Spleen (tissue), 11 donors: ENCODE results near the gene ENOX1. TPM values are rescaled to one million over a fixed set of nuclear protein-coding genes. Genes with fewer than 3 reads are reported as not detected.

Experiments used
- DNase-seq: peaks from one replicate; pipeline ENCODE4 v3.0.0-alpha.2; 2020
- H3K27ac ChIP-seq, 8 donors: fragments of 200-600 bp; sonication (generic) in 7 of 8; 1 replicate in 4 of 8; 2 replicates in 4 of 8; pipeline versions ENCODE4 v1.5.0 to v1.8.0; 2016 to 2021; ENCODE audit warnings: inconsistent platforms in 4 of 8, mild to moderate bottlenecking in 4 of 8, moderate library complexity in 1 of 8
- H3K27me3 ChIP-seq, 7 donors: fragments of 200-600 bp; sonication (generic) in 6 of 7; replicated peaks in 1 of 7; 1 replicate in 4 of 7; 2 replicates in 3 of 7; pipeline versions ENCODE4 v1.5.0 to v1.8.0; 2016 to 2021; ENCODE audit warnings: inconsistent platforms in 3 of 7, mild to moderate bottlenecking in 1 of 7
- H3K36me3 ChIP-seq, 6 donors: fragments of 200-600 bp; sonication (generic) in 5 of 6; 1 replicate in 4 of 6; 2 replicates in 2 of 6; pipeline versions ENCODE4 v1.5.0 to v1.8.0; 2016 to 2021; ENCODE audit warnings: inconsistent platforms in 2 of 6
- H3K4me1 ChIP-seq, 6 donors: fragments of 200-600 bp; sonication (generic) in 5 of 6; 1 replicate in 3 of 6; 2 replicates in 3 of 6; pipeline versions ENCODE4 v1.5.0 to v1.8.0; 2016 to 2021; ENCODE audit warnings: inconsistent platforms in 3 of 6
- H3K4me3 ChIP-seq, 8 donors: fragments of 200-600 bp; sonication (generic) in 7 of 8; 1 replicate in 4 of 8; 2 replicates in 4 of 8; pipeline versions ENCODE4 v1.5.0 to v1.8.0; 2016 to 2021; ENCODE audit warnings: inconsistent platforms in 4 of 8, mild to moderate bottlenecking in 4 of 8, moderate library complexity in 2 of 8
- H3K9me3 ChIP-seq, 8 donors: fragments of 200-600 bp; sonication (generic) in 7 of 8; 1 replicate in 4 of 8; 2 replicates in 4 of 8; pipeline versions ENCODE4 v1.5.0 to v1.8.0; 2016 to 2021; ENCODE audit warnings: inconsistent platforms in 4 of 8
- POLR2A ChIP-seq, 3 donors: fragments of 450-650 bp; IDR thresholded peaks; one replicate each; pipeline ENCODE4 v1.5.1; 2017; ENCODE audit warnings: antibody characterized with exemption in 3 of 3, mild to moderate bottlenecking in 1 of 3
- POLR2AphosphoS5 ChIP-seq, 3 donors: sonication (generic); formaldehyde crosslinking; IDR thresholded peaks; one replicate each; pipeline ENCODE4 v1.5.1; 2017; ENCODE audit warnings: antibody characterized with exemption in 3 of 3
- WGBS, 5 donors: extraction: QIAGEN DNeasy Blood & Tissue Kit in 3 of 5; methylation state at CpG; one replicate each; pipeline versions ENCODE4 v1.1.5 to v1.1.7; 2013 to 2018; 5-methylcytosine and 5-hydroxymethylcytosine counted together
- intact Hi-C: fragments of 100-400 bp; cut with DNase I; formaldehyde crosslinking; loops from one replicate; pipeline ENCODE4 v1.15.0; 2023; ENCODE audit warnings: low total_unique reads
- polyA plus RNA-seq, 3 donors: library from polyadenylated mRNA; stranded (reverse); fragments of 200-250 nt; gene quantifications; one replicate each; pipeline ENCODE4 v1.2.1, GENCODE V29; 2013
- total RNA-seq, 7 donors: library from RNA; depleted of rRNA in 3 of 7; stranded (reverse); fragments of >200 nt in 3 of 7; fragmentation: NEBNext Ultra II Directional in 4 of 7; extraction: Animal tissue kit (Norgen Biotek cat#: 25700) in 4 of 7; gene quantifications; one replicate each; pipeline versions ENCODE4 v1.1.0 to v1.2.1, GENCODE V29; 2016 to 2021
- TF ChIP-seq, protein P1 (sequence below), 11 experiments: fragments of 200-600 bp in 7 of 11; fragments of 450-650 bp in 4 of 11; sonication (generic) in 4 of 11; IDR thresholded peaks in 8 of 11; conservative IDR thresholded peaks in 3 of 11; 1 replicate in 7 of 11; 2 replicates in 4 of 11; pipeline versions ENCODE4 v1.4.0 to v1.8.0; 2016 to 2021; ENCODE audit warnings: antibody characterized with exemption in 11 of 11, inconsistent platforms in 4 of 11, mild to moderate bottlenecking in 1 of 11
- donor health status: healthy with polysubstance abuse.
- donor health status: DM: no; HTN: no; CAD: no; lungs with moderate emphysema.
- donor health status: DM: no; HTN: no; CAD: no.
- donor health status: Bipolar disorder and iron deficiency.
- donor health status: healthy.
- donor health status: DM: no; HTN: no; CAD: no.
- donor health status: DM: yes; HTN: yes; CAD: no.

The ENOX1 gene
- total and polyA plus RNA-seq, 10 donors = 0.42 to 1.3 (median 0.54) TPM; not detected in 1

DNA sequence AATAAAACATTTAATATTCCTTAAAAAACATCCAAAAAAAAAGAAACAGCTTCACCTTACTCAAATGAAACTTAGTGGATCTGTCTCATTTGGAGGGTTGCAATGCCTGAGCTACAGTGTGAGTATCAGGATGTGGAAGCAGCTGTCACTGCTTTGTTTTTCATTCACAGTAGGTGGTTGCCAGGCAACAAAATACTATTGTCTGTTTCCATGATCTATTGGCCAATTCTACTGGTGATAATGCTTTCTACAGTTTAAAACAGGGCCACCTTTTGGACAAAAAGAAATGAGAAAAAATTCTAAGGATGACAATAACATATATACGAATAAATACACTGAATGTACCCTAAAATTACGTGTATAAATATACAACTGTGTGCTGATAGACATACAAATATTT, 3.0 kb downstream of the ENOX1 start:
- Histone ChIP-seq H3K9me3 (no peaks in the 10 kb centered on the region), H3K4me1 (peaks cover 18 to 34% (median 27%) of the 10 kb centered on the region in 6 donors), H3K27me3 (peaks cover 0 to 40% (median 21%) of the 10 kb centered on the region in 7 donors), H3K27ac (no peak overlapping the region), H3K4me3 (no peak overlapping the region), H3K36me3 (no peaks in the 10 kb centered on the region)
- DNase-seq = no peak
- TF ChIP-seq POLR2A (IDR thresholded peaks at IDR 0.05) (no peak), POLR2AphosphoS5 (IDR thresholded peaks at IDR 0.05) (no peak)
- TF ChIP-seq, protein P1, sequence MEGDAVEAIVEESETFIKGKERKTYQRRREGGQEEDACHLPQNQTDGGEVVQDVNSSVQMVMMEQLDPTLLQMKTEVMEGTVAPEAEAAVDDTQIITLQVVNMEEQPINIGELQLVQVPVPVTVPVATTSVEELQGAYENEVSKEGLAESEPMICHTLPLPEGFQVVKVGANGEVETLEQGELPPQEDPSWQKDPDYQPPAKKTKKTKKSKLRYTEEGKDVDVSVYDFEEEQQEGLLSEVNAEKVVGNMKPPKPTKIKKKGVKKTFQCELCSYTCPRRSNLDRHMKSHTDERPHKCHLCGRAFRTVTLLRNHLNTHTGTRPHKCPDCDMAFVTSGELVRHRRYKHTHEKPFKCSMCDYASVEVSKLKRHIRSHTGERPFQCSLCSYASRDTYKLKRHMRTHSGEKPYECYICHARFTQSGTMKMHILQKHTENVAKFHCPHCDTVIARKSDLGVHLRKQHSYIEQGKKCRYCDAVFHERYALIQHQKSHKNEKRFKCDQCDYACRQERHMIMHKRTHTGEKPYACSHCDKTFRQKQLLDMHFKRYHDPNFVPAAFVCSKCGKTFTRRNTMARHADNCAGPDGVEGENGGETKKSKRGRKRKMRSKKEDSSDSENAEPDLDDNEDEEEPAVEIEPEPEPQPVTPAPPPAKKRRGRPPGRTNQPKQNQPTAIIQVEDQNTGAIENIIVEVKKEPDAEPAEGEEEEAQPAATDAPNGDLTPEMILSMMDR (IDR thresholded peaks at IDR 0.05 in 8 of 11, conservative IDR thresholded peaks at IDR 0.05 in 3 of 11) = no peak
- intact Hi-C loops = no loop called here
- WGBS, 5 donors = 89 to 94% (median 92%) methylated on average over 2 of the region's 2 CpGs

GRCh38 chr13:43782686-43783085, 4.1 kb downstream of the ENOX1 start:
- no peaks in the 10 kb centered on the region for H3K9me3 ChIP-seq
- no peak overlapping the region for H3K4me3 ChIP-seq
- no peak for DNase-seq
- H3K27me3 ChIP-seq = peaks cover 0 to 28% (median 20%) of the 10 kb centered on the region in 7 donors
- TF ChIP-seq POLR2AphosphoS5 (IDR thresholded peaks at IDR 0.05) (no peak), POLR2A (IDR thresholded peaks at IDR 0.05) (no peak)
- TF ChIP-seq, protein P1 (IDR thresholded peaks at IDR 0.05 in 8 of 11, conservative IDR thresholded peaks at IDR 0.05 in 3 of 11) = no peak
- no peak overlapping the region for H3K27ac ChIP-seq
- intact Hi-C loops = no loop called here
- H3K36me3 ChIP-seq = no peaks in the 10 kb centered on the region
- peaks cover 17 to 28% (median 24%) of the 10 kb centered on the region in 6 donors for H3K4me1 ChIP-seq
- WGBS, 5 donors = 90 to 94% (median 93%) methylated on average over 1 of the region's 1 CpG

GRCh38 chr13:43780666-43781065, 6.1 kb downstream of the ENOX1 start:
- H3K9me3 ChIP-seq = no peaks in the 10 kb centered on the region
- no peak overlapping the region for H3K4me3 ChIP-seq
- no peak for DNase-seq
- intact Hi-C loops = no loop called here
- peaks cover 2 to 8% (median 4%) of the 10 kb centered on the region in 6 donors for H3K4me1 ChIP-seq
- H3K27me3 ChIP-seq = peaks cover 0 to 8% (median 3%) of the 10 kb centered on the region in 7 donors
- no peak overlapping the region for H3K27ac ChIP-seq
- TF ChIP-seq POLR2AphosphoS5 (IDR thresholded peaks at IDR 0.05) = no peak
- no peak for TF ChIP-seq POLR2A (IDR thresholded peaks at IDR 0.05)
- TF ChIP-seq, protein P1 (IDR thresholded peaks at IDR 0.05 in 8 of 11, conservative IDR thresholded peaks at IDR 0.05 in 3 of 11) = no peak
- no peaks in the 10 kb centered on the region for H3K36me3 ChIP-seq

- H3K9me3 ChIP-seq = no peaks in the 10 kb centered on the region
- no peaks in the 10 kb centered on the region for H3K27me3 ChIP-seq
- no peak overlapping the region for H3K27ac ChIP-seq
- H3K4me1 ChIP-seq = no peaks in the 10 kb centered on the region
- no peak for DNase-seq
- 69 to 89% (median 83%) methylated on average over 2 of the region's 2 CpGs for WGBS, 5 donors
- TF ChIP-seq, protein P1 (IDR thresholded peaks at IDR 0.05 in 8 of 11, conservative IDR thresholded peaks at IDR 0.05 in 3 of 11) = no peak
- no peak for TF ChIP-seq POLR2A (IDR thresholded peaks at IDR 0.05)
- TF ChIP-seq POLR2AphosphoS5 (IDR thresholded peaks at IDR 0.05) = no peak
- H3K4me3 ChIP-seq = no peak overlapping the region
- intact Hi-C loops = no loop called here
- no peaks in the 10 kb centered on the region for H3K36me3 ChIP-seq
These were observed 10.2 kb downstream of the ENOX1 start for GRCh38 chr13:43776501-43777079.
